Left ventricle myocardium inferior (tissue), 1 donor: ENCODE results near the gene CDK7. TPM values are rescaled to one million over a fixed set of nuclear protein-coding genes. Genes with fewer than 3 reads are reported as not detected.

Source experiments
- DNase-seq: peaks from one replicate; pipeline ENCODE4 v3.0.0-alpha.2; 2020
- H3K27ac ChIP-seq: fragments of 200-600 bp; replicated peaks from 2 replicates; pipeline ENCODE4 v1.8.0; 2021
- H3K27me3 ChIP-seq: fragments of 200-600 bp; 2 replicates; pipeline ENCODE4 v1.8.0; 2021; ENCODE audit warnings: low read depth
- H3K36me3 ChIP-seq: fragments of 200-600 bp; 2 replicates; pipeline ENCODE4 v1.8.0; 2021
- H3K4me1 ChIP-seq: fragments of 200-600 bp; 2 replicates; pipeline ENCODE4 v1.8.0; 2021
- H3K4me3 ChIP-seq: fragments of 200-600 bp; 2 replicates; pipeline ENCODE4 v1.8.0; 2021; ENCODE audit warnings: mild to moderate bottlenecking, moderate library complexity
- H3K9me3 ChIP-seq: fragments of 200-600 bp; replicated peaks from 2 replicates; pipeline ENCODE4 v1.8.0; 2021
- CTCF ChIP-seq: fragments of 200-600 bp; IDR thresholded peaks from 2 replicates; pipeline ENCODE4 v1.8.0; 2021; ENCODE audit warnings: antibody characterized with exemption, mild to moderate bottlenecking, borderline replicate concordance
- intact Hi-C: fragments of 100-400 bp; cut with micrococcal nuclease; formaldehyde crosslinking; loops from one replicate; pipeline ENCODE4 v1.11.0; 2022
- total RNA-seq: library from RNA; stranded (reverse); fragmentation: NEBNext Ultra II Directional; extraction: Animal tissue kit (Norgen Biotek cat#: 25700); gene quantifications from one replicate; pipeline ENCODE4 v1.2.1, GENCODE V29; 2021
- donor health status: DM: no; HTN: yes; CAD: no; lungs with severe emphysema.

Gene CDK7
- total RNA-seq, 1 donor from 2014 or later, result 10.5 TPM

DNA sequence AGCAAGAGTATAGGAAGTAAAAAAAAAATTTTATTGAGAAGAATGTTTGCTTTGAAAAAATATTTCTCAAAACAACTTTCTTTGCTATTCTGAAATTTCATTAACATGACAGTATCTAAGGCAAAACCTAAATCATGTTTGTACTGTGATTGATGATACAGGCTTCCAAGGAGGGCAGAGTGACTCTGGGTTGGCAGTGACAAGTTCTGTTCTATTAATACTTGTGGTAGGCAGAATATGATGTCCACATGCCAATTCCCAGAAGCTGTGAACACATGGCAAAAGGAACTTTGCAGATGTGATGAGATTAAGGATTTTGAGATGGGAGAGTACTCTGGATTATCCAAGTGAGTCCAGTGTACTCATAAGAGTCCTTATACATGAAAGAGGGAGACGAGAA lies 81.3 kb downstream of the CDK7 start:
- intact Hi-C loops, result no loop called here
- H3K9me3 ChIP-seq, result no peaks in the 10 kb centered on the region
- no peak for TF ChIP-seq CTCF

GRCh38 chr5:69317391-69317790 lies 82.7 kb downstream of the CDK7 start:
- no peaks in the 10 kb centered on the region for H3K27me3 ChIP-seq
- intact Hi-C loops, result no loop called here

More for the DNA sequence above, 81.3 kb downstream of the CDK7 start:
- no peak for DNase-seq
- H3K27me3 ChIP-seq, result no peaks in the 10 kb centered on the region
- peaks cover 24% of the 10 kb centered on the region for H3K36me3 ChIP-seq
- no peak overlapping the region for H3K27ac ChIP-seq
- H3K4me3 ChIP-seq, result no peak overlapping the region
- H3K4me1 ChIP-seq, result no peaks in the 10 kb centered on the region

GRCh38 chr5:69326365-69326764 lies 91.7 kb downstream of the CDK7 start:
- Histone ChIP-seq H3K4me3 (no peak overlapping the region), H3K27ac (no peak overlapping the region), H3K27me3 (no peaks in the 10 kb centered on the region), H3K9me3 (no peaks in the 10 kb centered on the region), H3K36me3 (peaks cover 6% of the 10 kb centered on the region), H3K4me1 (peaks cover under 1% of the 10 kb centered on the region)
- no peak for TF ChIP-seq CTCF
- intact Hi-C loops, result no loop called here
- no peak for DNase-seq

More at GRCh38 chr5:69317391-69317790, 82.7 kb downstream of the CDK7 start:
- no peak for DNase-seq
- H3K4me1 ChIP-seq, result no peaks in the 10 kb centered on the region
- H3K9me3 ChIP-seq, result no peaks in the 10 kb centered on the region
- no peak overlapping the region for H3K4me3 ChIP-seq
- peaks cover 24% of the 10 kb centered on the region for H3K36me3 ChIP-seq
- no peak overlapping the region for H3K27ac ChIP-seq
- no peak for TF ChIP-seq CTCF

Other genes with a start within 250 kb of the CDK7 start
- gene SLC30A5, start 140.9 kb upstream of the CDK7 start, total RNA-seq, result 31.8 TPM
- 3.5 TPM for gene CCNB1, start 67.7 kb upstream of the CDK7 start, total RNA-seq
- 3.1 TPM for gene CENPH, start 45.3 kb upstream of the CDK7 start, total RNA-seq
- 2.4 TPM for gene CCDC125, start 97.9 kb downstream of the CDK7 start, total RNA-seq
- gene AK6, start 134.6 kb downstream of the CDK7 start, total RNA-seq, result 39.4 TPM
- 32.2 TPM for gene TAF9, start 134.6 kb downstream of the CDK7 start, total RNA-seq
- 19.4 TPM for gene RAD17, start 134.9 kb downstream of the CDK7 start, total RNA-seq
- gene MARVELD2, start 180.2 kb downstream of the CDK7 start, total RNA-seq, result 0.96 TPM